Activated T-cell treated with anti-CD3 and anti-CD28 coated beads, Interleukin-2, amount 50 U/mL, for 24 hours (primary cell): Measurements from ENCODE around the gene GALNT2.

ENCODE experiments used
- DNase-seq: peaks from one replicate; pipeline ENCODE4 v3.0.0-alpha.2; 2020
- H3K27ac Mint-ChIP-seq: 2 replicates; pipeline ENCODE4 v1.8.0; 2020; ENCODE audit warnings: mild to moderate bottlenecking, mixed read lengths
- H3K27me3 Mint-ChIP-seq: 2 replicates; pipeline ENCODE4 v1.8.0; 2020; ENCODE audit warnings: mixed read lengths
- H3K36me3 Mint-ChIP-seq: 2 replicates; pipeline ENCODE4 v1.8.0; 2020; ENCODE audit warnings: low read depth, mixed read lengths
- H3K4me1 Mint-ChIP-seq: 2 replicates; pipeline ENCODE4 v1.8.0; 2020; ENCODE audit warnings: low read depth, mixed read lengths
- H3K4me3 Mint-ChIP-seq: 2 replicates; pipeline ENCODE4 v1.8.0; 2020; ENCODE audit warnings: mild to moderate bottlenecking, moderate library complexity, mixed read lengths
- H3K9me3 Mint-ChIP-seq: 2 replicates; pipeline ENCODE4 v1.8.0; 2020; ENCODE audit warnings: mixed read lengths

GALNT2 gene

GRCh38 chr1:230191079-230191804 lies 124.2 kb downstream of the GALNT2 start:
- Mint-ChIP-seq H3K4me3 (no peak overlapping the region), H3K27ac (no peak overlapping the region), H3K4me1 (peaks cover 41% of the 10 kb centered on the region), H3K27me3 (no peaks in the 10 kb centered on the region), H3K9me3 (no peaks in the 10 kb centered on the region), H3K36me3 (peaks cover 82% of the 10 kb centered on the region)
- no peak for DNase-seq

GRCh38 chr1:230191855-230192254 lies 124.8 kb downstream of the GALNT2 start:
- Mint-ChIP-seq H3K36me3 (peaks cover 83% of the 10 kb centered on the region), H3K4me1 (peaks cover 35% of the 10 kb centered on the region), H3K4me3 (no peak overlapping the region), H3K27ac (no peak overlapping the region), H3K9me3 (no peaks in the 10 kb centered on the region), H3K27me3 (no peaks in the 10 kb centered on the region)
- DNase-seq, result no peak

GRCh38 chr1:230194525-230194924 lies 127.5 kb downstream of the GALNT2 start:
- H3K27ac Mint-ChIP-seq, result no peak overlapping the region
- no peaks in the 10 kb centered on the region for H3K27me3 Mint-ChIP-seq
- H3K9me3 Mint-ChIP-seq, result no peaks in the 10 kb centered on the region
- DNase-seq, result no peak
- peaks cover 20% of the 10 kb centered on the region for H3K4me1 Mint-ChIP-seq
- no peak overlapping the region for H3K4me3 Mint-ChIP-seq
- H3K36me3 Mint-ChIP-seq, result peaks cover 76% of the 10 kb centered on the region

GRCh38 chr1:230195199-230195598 lies 128.2 kb downstream of the GALNT2 start:
- Mint-ChIP-seq H3K9me3 (no peaks in the 10 kb centered on the region), H3K27me3 (no peaks in the 10 kb centered on the region), H3K4me1 (peaks cover 17% of the 10 kb centered on the region), H3K36me3 (peaks cover 72% of the 10 kb centered on the region), H3K27ac (peak overlapping the region; percentile 39), H3K4me3 (no peak overlapping the region)
- no peak for DNase-seq

- H3K4me1 Mint-ChIP-seq, result peaks cover 16% of the 10 kb centered on the region
- no peak overlapping the region for H3K4me3 Mint-ChIP-seq
- H3K27me3 Mint-ChIP-seq, result no peaks in the 10 kb centered on the region
- peaks cover 72% of the 10 kb centered on the region for H3K36me3 Mint-ChIP-seq
- no peak for DNase-seq
- no peak overlapping the region for H3K27ac Mint-ChIP-seq
- H3K9me3 Mint-ChIP-seq, result no peaks in the 10 kb centered on the region
These were observed 129.0 kb downstream of the GALNT2 start for GRCh38 chr1:230196077-230196476.

GRCh38 chr1:230197644-230198567 lies 130.9 kb downstream of the GALNT2 start:
- Mint-ChIP-seq H3K36me3 (peaks cover 77% of the 10 kb centered on the region), H3K9me3 (no peaks in the 10 kb centered on the region), H3K27ac (no peak overlapping the region), H3K4me3 (no peak overlapping the region), H3K27me3 (no peaks in the 10 kb centered on the region), H3K4me1 (peaks cover 9% of the 10 kb centered on the region)
- DNase-seq, result no peak

GRCh38 chr1:230199034-230199433 lies 132.0 kb downstream of the GALNT2 start:
- Mint-ChIP-seq H3K9me3 (no peaks in the 10 kb centered on the region), H3K27me3 (no peaks in the 10 kb centered on the region)

GRCh38 chr1:230199554-230199953 lies 132.5 kb downstream of the GALNT2 start:
- Mint-ChIP-seq H3K9me3 (no peaks in the 10 kb centered on the region), H3K4me1 (peaks cover 9% of the 10 kb centered on the region), H3K27me3 (no peaks in the 10 kb centered on the region), H3K4me3 (no peak overlapping the region), H3K27ac (no peak overlapping the region), H3K36me3 (peaks cover 77% of the 10 kb centered on the region)
- no peak for DNase-seq

More at GRCh38 chr1:230199034-230199433, 132.0 kb downstream of the GALNT2 start:
- DNase-seq, result no peak
- Mint-ChIP-seq H3K4me3 (no peak overlapping the region), H3K36me3 (peaks cover 75% of the 10 kb centered on the region), H3K4me1 (peaks cover 9% of the 10 kb centered on the region), H3K27ac (no peak overlapping the region)

- Mint-ChIP-seq H3K27me3 (no peaks in the 10 kb centered on the region), H3K4me3 (no peak overlapping the region), H3K4me1 (peaks cover 9% of the 10 kb centered on the region), H3K9me3 (no peaks in the 10 kb centered on the region), H3K27ac (no peak overlapping the region), H3K36me3 (peaks cover 79% of the 10 kb centered on the region)
- DNase-seq, result no peak
These were observed 133.2 kb downstream of the GALNT2 start for GRCh38 chr1:230200276-230200675.

- Mint-ChIP-seq H3K36me3 (peaks cover 82% of the 10 kb centered on the region), H3K9me3 (no peaks in the 10 kb centered on the region), H3K27me3 (no peaks in the 10 kb centered on the region), H3K27ac (no peak overlapping the region), H3K4me3 (no peak overlapping the region), H3K4me1 (peaks cover 12% of the 10 kb centered on the region)
- DNase-seq, result no peak
These were observed 134.4 kb downstream of the GALNT2 start for GRCh38 chr1:230201445-230201844.

GRCh38 chr1:230204842-230205241 lies 137.8 kb downstream of the GALNT2 start:
- DNase-seq, result no peak
- Mint-ChIP-seq H3K9me3 (no peaks in the 10 kb centered on the region), H3K27me3 (no peaks in the 10 kb centered on the region), H3K27ac (no peak overlapping the region), H3K36me3 (peaks cover 85% of the 10 kb centered on the region), H3K4me1 (peaks cover 29% of the 10 kb centered on the region), H3K4me3 (no peak overlapping the region)

GRCh38 chr1:230205719-230206198 lies 138.7 kb downstream of the GALNT2 start:
- H3K9me3 Mint-ChIP-seq, result no peaks in the 10 kb centered on the region
- no peak overlapping the region for H3K4me3 Mint-ChIP-seq
- H3K4me1 Mint-ChIP-seq, result peaks cover 36% of the 10 kb centered on the region
- no peak overlapping the region for H3K27ac Mint-ChIP-seq
- DNase-seq, result no peak
- H3K27me3 Mint-ChIP-seq, result no peaks in the 10 kb centered on the region
- peaks cover 86% of the 10 kb centered on the region for H3K36me3 Mint-ChIP-seq

GRCh38 chr1:230206207-230206606 lies 139.2 kb downstream of the GALNT2 start:
- Mint-ChIP-seq H3K9me3 (no peaks in the 10 kb centered on the region), H3K36me3 (peaks cover 86% of the 10 kb centered on the region), H3K4me1 (peaks cover 41% of the 10 kb centered on the region), H3K27me3 (no peaks in the 10 kb centered on the region), H3K27ac (no peak overlapping the region), H3K4me3 (no peak overlapping the region)
- no peak for DNase-seq

- Mint-ChIP-seq H3K27ac (peak overlapping the region; percentile 51), H3K4me3 (no peak overlapping the region), H3K36me3 (peaks cover 84% of the 10 kb centered on the region), H3K4me1 (peaks cover 46% of the 10 kb centered on the region), H3K27me3 (no peaks in the 10 kb centered on the region), H3K9me3 (no peaks in the 10 kb centered on the region)
- no peak for DNase-seq
These were observed 139.9 kb downstream of the GALNT2 start for GRCh38 chr1:230206976-230207375.

- no peaks in the 10 kb centered on the region for H3K9me3 Mint-ChIP-seq
- H3K36me3 Mint-ChIP-seq, result peaks cover 85% of the 10 kb centered on the region
- DNase-seq, result no peak
- peaks cover 52% of the 10 kb centered on the region for H3K4me1 Mint-ChIP-seq
- peak overlapping the region; percentile 98 for H3K27ac Mint-ChIP-seq
- no peaks in the 10 kb centered on the region for H3K27me3 Mint-ChIP-seq
- no peak overlapping the region for H3K4me3 Mint-ChIP-seq
These were observed 140.6 kb downstream of the GALNT2 start for GRCh38 chr1:230207598-230207997.
